Spleen (tissue), 7 donors: ENCODE measurements around the gene CAMK1D.

Source experiments
- CTCF ChIP-seq, 11 experiments: fragments of 200-600 bp in 7 of 11; fragments of 450-650 bp in 4 of 11; sonication (generic) in 4 of 11; IDR thresholded peaks in 8 of 11; conservative IDR thresholded peaks in 3 of 11; 1 replicate in 7 of 11; 2 replicates in 4 of 11; pipeline versions ENCODE4 v1.4.0 to v1.8.0; 2016 to 2021; ENCODE audit warnings: antibody characterized with exemption in 11 of 11, inconsistent platforms in 4 of 11, mild to moderate bottlenecking in 1 of 11
- POLR2AphosphoS5 ChIP-seq, 3 donors: sonication (generic); formaldehyde crosslinking; IDR thresholded peaks; one replicate each; pipeline ENCODE4 v1.5.1; 2017; ENCODE audit warnings: antibody characterized with exemption in 3 of 3
- donor health status: DM: no; HTN: no; CAD: no; lungs with moderate emphysema.
- donor health status: DM: no; HTN: no; CAD: no.
- donor health status: DM: no; HTN: no; CAD: no.

GRCh38 chr10:12783293-12783692 is 433.9 kb downstream of the CAMK1D start:
- TF ChIP-seq CTCF (IDR thresholded peaks at IDR 0.05 in 8 of 11, conservative IDR thresholded peaks at IDR 0.05 in 3 of 11), result no peak
- TF ChIP-seq POLR2AphosphoS5 (IDR thresholded peaks at IDR 0.05), result no peak
